VCaP (cell line): ENCODE measurements around the gene SF1.

Source experiments
- H3K27ac ChIP-seq: fragments of 450-650 bp; 2 replicates; pipeline ENCODE4 v1.5.1; 2017
- TF ChIP-seq, protein P1 (sequence below): fragments of 450-650 bp; conservative IDR thresholded peaks from 2 replicates; pipeline ENCODE4 v1.5.1; 2017; ENCODE audit warnings: mild to moderate bottlenecking, moderate library complexity

Gene SF1

DNA sequence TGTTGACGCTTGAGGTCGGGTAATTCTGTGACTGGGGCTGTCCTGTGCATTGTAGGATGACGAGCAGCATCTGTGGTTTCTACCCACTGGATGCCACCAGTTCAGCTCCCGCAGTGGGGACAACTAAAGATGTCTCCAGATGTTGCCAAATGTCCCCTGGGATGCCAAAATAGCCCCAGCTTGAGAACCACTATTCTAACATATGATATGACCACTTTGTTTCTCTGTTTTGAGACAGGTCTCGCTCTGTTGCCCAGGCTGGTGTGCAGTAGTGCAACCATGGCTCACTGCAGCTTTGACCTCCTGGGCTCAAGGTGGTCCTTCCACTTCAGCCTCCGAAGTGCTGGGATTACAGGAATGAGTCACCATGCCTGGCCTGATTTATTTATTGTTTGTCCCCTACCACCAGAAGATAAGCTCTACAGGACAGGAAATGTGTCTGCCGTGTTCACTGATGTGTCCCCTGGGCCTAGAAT lies 36.4 kb upstream of the SF1 start:
- H3K27ac ChIP-seq, result no peak overlapping the region; the same call in 1 of the 2 replicates
- TF ChIP-seq, protein P1, sequence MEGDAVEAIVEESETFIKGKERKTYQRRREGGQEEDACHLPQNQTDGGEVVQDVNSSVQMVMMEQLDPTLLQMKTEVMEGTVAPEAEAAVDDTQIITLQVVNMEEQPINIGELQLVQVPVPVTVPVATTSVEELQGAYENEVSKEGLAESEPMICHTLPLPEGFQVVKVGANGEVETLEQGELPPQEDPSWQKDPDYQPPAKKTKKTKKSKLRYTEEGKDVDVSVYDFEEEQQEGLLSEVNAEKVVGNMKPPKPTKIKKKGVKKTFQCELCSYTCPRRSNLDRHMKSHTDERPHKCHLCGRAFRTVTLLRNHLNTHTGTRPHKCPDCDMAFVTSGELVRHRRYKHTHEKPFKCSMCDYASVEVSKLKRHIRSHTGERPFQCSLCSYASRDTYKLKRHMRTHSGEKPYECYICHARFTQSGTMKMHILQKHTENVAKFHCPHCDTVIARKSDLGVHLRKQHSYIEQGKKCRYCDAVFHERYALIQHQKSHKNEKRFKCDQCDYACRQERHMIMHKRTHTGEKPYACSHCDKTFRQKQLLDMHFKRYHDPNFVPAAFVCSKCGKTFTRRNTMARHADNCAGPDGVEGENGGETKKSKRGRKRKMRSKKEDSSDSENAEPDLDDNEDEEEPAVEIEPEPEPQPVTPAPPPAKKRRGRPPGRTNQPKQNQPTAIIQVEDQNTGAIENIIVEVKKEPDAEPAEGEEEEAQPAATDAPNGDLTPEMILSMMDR, result no peak

DNA sequence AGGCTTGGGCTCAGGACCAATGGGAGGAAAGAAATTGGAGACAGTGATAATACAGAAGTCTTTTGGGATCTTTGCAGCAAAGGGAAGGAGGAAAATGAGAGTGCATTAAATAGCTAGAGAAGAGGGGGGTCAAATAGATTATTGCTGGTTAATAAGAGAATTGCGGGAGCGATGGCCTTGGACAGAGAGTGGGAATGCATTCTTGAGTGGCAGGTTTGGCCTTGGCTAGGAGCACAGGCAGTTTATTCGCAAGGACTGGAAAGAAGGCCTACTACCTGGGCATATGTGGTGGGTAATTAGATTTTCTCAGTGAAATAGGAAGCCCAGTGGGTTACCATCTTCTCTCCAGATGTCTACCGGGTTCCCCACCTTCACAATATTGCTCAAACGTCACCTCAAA lies 35.5 kb upstream of the SF1 start:
- TF ChIP-seq, protein P1, result no peak
- no peak overlapping the region for H3K27ac ChIP-seq

DNA sequence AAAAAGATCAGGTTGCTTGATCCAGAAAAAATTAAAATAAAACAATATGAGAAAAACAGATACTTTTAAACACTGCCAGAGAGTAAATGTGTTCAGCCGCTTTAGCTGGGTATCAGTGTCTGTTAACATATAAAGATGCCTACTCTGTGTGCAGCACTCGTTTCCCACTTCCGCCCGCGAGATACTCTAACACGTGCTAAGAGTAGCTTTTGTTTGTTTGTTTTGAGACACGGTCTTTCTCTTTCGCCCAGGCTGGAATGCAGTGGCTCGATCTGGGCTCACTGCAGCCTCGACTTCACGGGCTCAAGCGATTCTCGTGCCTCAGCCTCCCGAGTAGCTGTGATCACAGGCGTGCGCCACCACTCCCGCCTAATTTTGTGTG lies 32.5 kb upstream of the SF1 start:
- TF ChIP-seq, protein P1, result no peak
- H3K27ac ChIP-seq, result peak overlapping the region; percentile 94

DNA sequence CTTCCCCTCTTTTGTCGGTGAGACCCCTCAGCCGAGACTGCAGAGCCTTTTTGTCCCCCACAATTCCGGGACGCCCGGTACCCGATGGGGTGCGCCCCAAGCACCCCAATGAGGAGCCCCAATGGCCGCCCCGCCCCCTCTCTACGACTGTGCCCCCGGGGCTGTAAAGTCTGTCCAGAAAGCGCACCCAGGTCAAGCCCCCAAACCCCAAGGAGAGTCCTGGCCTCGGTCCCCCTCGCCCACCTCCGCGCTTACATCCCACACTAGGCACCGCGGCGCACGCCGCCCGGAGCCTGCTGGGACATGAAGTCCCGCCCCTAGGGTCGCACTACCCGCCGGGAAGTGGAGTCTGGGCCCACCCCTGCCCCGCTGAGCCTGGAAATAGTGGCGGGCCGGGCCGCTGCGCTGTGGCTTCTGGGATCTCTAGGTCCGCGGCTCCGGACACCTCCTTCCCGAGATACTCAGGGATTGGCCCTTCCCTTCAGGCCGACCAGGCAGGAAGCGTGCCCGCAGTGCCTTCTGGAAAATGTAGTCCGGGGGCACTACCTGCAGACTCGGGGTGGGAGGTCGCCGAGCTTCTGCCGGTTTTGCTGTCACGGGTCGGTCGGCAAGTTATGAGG lies 32.0 kb upstream of the SF1 start, which contains the start of gene MEN1:
Gene MEN1, minus strand, starts transcription at position 281 of the 620 bp plus-strand sequence. CDS start 442 bp downstream, outside the sequence.
- TF ChIP-seq, protein P1, result no peak
- peak within 1 kb of the TSS; percentile 94 for H3K27ac ChIP-seq

DNA sequence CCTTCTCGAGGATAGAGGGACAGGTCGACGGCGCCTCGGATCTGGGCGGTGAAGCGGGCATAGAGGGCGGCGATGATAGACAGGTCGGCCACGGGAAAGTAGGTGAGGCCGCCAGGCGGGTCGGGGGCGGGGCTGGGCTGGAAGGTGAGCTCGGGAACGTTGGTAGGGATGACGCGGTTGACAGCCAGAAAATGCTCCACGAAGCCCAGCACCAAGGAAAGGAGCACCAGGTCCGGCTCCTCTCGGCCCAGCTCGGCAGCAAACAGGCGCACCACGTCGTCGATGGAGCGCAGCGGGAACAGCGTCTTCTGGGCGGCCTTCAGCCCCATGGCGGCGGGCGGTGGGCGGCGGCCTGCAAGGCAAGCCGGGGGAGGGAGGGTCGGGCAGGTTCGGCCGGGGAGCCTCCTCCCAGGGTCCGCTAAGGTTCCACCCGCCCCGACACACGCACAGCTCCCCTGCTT lies 31.5 kb upstream of the SF1 start:
- peak overlapping the region; percentile 94 for H3K27ac ChIP-seq
- TF ChIP-seq, protein P1, result no peak

DNA sequence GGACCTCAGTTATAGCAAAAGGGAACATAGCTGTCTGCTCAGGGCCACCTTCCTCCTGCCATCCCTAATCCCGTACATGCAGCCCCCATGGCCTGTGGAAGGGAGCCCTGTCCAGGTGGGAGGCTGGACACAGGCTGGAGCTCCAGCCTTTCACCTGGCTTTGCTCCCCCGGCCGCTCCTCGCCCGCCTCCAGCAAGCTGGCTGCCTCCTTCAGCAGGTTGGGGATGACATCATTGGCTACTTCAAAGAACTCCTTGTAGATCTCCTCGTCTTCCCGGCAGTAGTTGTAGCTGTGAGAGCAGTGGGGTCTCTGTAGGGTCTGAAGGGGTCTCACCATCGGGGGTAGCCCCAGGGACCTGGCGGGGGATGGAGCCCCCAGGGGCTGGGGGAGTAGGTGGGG lies 27.1 kb upstream of the SF1 start:
- peak overlapping the region; percentile 94 for H3K27ac ChIP-seq

DNA sequence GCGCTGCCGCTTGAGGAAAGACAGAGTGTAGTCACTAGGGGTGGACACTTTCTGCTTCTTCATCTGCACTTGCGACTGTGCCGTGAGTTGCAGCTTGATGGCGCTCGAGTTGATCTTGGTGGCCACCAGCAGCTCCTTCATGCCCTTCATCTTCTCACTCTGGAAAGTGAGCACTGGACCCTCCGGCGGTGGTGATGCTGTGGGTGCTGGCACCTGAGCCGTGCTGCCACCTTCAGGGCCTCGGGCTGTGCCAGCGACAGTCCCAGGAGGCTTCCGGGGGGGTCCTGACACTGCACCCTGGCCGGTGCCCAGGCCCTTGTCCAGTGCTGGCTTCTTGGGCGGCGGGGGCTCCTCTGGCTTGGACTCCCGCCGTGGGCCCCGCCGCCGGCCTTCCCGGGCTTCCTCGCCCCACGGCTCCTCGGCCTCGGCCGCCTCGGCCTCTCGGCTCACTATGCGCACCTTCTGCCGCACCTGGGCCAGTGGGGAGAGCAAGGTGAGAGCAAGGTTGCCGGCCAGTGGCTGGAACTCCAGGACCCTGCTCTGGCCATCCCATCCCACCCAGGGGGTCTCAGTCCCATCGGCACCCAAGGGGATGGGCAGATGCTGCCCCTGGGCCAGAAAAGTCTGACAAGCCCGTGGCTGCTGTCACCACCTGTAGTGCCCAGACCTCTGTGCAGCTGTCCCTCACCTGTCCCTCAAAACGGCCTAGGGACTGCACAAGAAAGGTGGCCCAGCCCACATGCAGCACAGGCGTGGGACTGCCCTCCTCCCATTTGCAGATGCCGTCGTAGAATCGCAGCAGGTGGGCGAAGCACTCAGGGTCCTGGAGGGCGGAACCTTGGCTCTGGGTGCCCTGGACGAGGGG lies 26.2 kb upstream of the SF1 start:
- peak overlapping the region; percentile 94 for H3K27ac ChIP-seq
- TF ChIP-seq, protein P1, result peak; percentile 23

More for the DNA sequence above, 27.1 kb upstream of the SF1 start:
- TF ChIP-seq, protein P1, result no peak
